HG03520 (cell line): ENCODE measurements around the gene WIPF1.

ENCODE experiments used
- ATAC-seq: cut with Tn5 transposase; IDR thresholded peaks from one replicate; pipeline ENCODE4 v1.9.1; 2021; ENCODE audit warnings: mild to moderate bottlenecking, moderate library complexity; ENCODE audit not compliant: unreplicated experiment

The WIPF1 gene

GRCh38 chr2:174597345-174598047 lies at the start of gene WIPF1:
WIPF1 (minus strand) TSS chr2:174597804; CDS start chr2:174585573, 12,231 bp downstream.
- ATAC-seq: peak; percentile 47

DNA sequence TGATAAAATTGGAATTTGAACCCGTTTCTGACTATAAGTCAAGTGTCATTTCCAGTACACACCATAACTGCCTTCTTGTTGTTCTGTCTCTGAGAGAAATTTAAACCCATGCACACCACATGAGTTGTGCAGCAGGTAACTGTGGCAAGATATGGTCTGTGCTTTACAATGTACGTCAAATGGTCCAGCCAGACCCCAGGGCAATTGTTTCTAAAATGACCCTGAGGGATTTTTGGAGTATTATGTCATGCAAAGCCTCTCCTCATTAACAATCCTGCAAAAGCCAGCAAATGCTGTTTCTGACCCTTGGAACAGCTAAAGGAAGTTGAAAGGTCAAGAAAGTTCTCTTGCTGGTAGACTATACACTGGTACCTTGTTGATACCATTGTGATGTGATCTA lies 47.7 kb upstream of the WIPF1 start:
- no peak for ATAC-seq

DNA sequence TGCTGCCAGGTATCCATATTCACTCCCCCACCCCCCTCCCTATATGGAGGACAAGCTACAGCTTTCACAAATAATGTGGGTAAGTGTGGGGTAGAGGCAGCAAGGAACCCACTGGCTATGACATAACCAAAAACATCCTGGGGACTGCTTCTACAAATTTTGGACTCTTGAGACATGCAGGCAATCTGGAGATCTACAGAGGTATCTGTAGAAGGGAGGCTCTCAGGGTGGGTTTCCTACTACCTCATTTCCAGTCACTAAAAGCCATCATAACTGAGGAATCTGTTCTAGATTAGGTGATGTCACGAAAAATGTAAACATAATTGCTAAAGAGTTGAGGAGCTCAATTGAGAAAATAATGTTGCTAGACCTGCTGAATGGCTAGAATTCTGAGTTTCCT lies 46.8 kb upstream of the WIPF1 start:
- no peak for ATAC-seq

DNA sequence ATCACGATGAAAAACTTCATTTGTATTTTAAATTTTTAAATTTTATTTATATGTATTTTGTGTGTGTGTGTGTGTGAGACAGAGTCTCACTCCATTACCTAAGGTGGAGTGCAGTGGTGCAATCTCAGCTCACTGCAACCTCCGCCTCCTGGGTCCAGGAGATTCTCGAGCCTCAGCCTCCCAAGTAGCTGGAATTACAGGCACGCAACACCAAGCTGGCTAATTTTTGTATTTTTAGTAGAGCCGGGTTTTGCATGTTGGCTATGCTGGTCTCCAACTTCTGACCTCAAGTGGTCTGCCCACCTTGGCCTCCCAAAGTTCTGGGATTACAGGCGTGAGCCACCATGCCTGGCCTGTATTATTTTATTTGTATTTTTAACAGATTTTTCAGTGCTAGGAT lies 45.8 kb upstream of the WIPF1 start:
- no peak for ATAC-seq

DNA sequence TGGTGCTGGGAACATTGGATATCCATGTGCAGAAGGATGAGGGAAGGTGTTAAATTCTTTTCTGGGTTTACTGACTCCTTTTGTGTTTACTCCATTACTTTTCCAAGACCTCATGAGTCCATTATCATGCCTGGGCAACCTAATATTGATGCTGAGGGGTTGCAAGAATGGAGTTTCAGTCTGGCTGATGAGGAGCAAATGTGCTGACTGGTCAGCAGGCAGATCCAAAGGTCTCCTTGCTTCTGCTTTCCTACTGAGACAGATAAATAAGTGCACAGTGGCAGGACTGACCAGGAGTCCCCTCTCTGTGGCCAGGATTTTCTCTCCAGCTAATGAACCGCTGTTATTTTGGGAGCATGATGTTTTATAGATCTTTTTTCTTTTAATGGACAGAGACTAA lies 43.6 kb upstream of the WIPF1 start:
- no peak for ATAC-seq

DNA sequence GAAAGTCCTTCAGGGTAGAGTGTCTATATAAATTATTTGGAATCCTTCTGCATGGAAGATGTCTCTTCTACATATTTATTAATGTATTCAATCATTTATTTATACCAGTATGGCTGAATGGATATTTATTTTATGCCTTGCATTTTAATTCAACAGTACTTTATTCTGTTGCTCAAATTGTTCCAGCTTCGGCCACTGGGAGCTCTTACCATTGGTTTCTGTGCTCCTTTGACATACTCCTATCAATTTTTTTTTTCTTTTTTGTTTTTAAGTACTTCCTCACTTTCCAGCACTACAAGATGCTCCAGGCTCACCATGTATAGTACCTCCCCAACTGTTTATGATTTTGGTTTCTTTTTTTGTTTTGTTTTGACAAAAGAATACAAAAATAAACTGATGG lies 39.4 kb upstream of the WIPF1 start:
- no peak for ATAC-seq

DNA sequence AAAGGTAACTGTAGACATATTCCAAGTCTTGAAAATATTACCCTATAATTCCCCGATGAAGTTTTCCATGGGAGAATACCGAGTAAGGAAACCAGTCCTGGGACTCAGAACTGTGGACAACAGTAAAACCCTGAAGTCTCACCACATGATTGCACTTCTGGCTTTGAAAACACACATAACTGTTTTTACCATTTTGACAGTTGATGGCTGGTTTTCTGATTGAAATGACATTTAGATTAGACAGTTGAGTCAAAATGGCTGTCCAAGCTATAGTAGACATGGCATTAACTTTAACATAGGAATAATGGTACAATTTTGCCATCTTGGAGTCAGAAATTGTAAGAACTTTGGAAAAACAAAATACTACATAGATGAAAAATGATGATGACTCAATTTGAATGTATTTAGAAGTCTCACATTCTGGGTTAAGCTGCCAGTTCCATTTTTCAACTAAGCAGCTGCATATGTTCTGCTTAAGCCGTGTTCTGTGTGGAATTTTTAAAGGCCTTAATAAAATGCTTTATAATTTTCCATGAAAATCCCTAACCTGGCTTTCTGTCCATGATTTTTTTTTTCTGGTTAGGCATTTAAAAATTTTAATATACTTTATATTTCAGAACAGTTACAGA lies 38.3 kb upstream of the WIPF1 start:
- ATAC-seq: no peak

DNA sequence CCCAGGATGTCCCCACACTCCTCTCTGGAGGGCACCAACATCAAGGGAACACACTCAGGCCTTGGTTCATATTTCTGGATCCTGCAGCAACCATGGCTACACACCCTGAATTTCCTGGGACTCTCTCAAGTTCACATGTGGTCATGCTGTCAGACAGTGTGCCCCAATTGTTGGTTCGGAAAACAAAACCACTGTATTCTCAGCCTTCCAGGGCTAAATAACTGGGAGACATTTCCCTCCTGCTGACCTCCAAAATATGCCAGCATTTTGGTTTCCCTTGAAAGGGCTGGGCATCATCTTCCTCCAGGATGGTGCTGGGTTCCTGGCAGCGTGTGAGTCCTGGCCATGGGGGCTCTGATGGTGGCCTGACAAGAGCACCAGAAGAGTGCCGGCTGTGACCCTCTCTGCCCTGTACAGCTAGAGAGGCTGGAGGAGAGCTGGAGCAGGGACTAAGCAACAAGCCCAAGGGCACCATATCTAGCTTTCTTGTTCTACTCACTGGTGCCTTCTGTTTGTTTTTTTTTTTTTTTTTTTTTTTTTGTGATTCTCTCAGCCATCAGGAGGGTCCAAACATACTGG lies 37.5 kb upstream of the WIPF1 start:
- no peak for ATAC-seq

GRCh38 chr2:174634130-174635014 lies 36.8 kb upstream of the WIPF1 start:
- ATAC-seq: peak; percentile 67

GRCh38 chr2:174633623-174633930 lies 36.0 kb upstream of the WIPF1 start:
- ATAC-seq: no peak

DNA sequence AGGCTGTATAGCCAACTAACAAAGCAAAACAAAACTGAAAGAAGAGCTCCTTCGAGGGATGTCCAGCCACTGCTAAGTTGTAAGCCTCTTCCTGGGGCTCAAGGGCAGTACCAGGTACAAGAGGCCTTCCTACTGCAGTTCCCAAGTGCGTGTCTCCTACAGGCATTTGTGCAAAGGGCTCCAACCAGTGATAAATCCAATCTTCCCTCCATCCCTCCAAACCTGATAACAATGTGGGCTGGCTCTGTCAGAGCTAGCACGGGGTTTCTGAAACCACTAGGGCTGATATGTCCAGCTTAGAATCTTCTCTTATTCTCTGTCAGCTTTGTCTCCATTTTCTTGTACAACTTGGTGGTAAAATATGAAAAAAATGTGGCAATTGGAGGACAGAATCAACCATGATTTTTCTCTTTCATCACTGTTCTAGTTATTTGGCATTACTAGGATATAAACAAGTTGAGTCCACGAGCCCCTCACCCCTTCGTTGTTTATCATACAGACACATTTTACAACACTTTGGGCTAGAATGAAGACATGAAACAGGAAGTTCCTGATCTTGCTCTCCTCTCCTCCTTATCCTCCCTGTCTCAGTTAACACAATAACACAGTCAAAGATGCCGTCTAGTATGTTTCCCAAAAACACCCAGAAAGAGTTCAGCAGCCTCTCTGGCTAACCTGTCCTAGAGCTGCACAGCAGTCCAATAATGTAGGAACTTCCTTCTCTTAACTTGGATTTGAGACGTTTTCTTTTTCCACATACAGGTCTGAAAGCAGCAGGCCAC lies 35.4 kb upstream of the WIPF1 start:
- ATAC-seq: no peak

- ATAC-seq: no peak
These were observed 33.7 kb upstream of the WIPF1 start for GRCh38 chr2:174631009-174631981.

DNA sequence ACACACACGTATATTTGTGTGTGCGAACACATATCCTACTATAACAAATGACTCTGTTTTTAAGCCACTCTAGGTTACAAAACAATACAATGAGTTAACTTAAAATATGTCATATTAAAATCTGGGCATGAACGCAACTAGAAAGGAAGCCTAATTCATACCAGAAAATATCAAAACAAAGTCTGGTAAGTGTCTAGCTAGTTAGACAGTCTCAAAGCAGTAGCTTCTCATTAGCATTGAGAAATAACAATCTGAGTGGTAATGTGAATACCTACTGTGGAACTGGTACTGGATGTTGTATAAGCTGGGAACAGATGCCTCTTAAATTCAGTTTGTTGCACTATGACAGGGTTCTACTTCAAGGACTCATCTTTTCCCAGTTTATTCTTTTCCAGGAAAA lies 32.5 kb upstream of the WIPF1 start:
- ATAC-seq: no peak

DNA sequence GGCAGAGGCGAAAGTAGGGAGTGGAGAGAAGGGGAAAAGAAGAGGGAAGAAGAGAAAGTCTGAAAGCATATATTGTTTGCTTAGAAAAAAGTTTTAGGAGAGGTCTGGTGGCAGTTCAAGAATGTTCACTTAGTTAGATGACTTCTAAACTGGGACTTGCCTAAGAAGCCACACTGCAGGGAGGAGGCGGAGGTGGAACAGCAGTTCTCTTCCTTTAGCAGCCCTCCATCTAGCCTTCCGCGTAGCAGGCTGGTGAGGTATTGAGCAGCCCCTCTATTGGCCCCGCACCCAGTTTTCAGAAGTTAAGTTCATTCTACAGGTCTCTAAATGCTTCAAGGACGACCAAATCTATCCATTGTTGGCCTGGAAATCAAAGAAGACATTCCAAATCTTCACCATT lies 31.9 kb upstream of the WIPF1 start:
- ATAC-seq: no peak

DNA sequence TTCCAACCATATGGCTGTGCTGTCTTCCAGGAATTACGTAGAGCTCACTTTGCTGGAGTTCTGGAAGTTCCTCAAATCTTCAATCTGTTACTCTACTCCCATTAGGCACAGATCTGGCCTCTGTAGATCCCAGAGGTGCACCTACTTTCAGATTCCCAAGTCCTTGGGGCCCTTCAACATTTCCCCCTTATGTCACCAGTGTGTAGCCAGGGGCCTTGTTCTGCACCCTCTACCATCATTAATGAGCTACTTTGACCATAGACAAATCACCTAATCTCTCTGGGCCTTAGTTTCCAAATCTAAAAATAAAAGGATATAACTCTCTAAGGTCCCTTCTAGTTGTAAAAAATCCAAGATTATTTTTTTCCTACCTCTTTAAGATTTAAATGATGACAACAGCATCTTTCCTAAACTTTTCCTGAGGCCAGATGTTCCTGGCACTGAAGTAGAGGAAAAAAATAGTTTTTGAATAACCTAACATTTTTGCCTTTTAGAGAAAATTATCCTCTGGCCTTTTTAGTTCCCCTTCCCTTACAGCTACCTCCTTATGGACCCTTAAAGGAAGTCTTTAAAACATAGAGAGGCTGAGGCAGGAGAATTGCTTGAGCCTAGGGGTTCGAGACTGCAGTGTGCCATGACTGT lies 31.0 kb upstream of the WIPF1 start:
- no peak for ATAC-seq

DNA sequence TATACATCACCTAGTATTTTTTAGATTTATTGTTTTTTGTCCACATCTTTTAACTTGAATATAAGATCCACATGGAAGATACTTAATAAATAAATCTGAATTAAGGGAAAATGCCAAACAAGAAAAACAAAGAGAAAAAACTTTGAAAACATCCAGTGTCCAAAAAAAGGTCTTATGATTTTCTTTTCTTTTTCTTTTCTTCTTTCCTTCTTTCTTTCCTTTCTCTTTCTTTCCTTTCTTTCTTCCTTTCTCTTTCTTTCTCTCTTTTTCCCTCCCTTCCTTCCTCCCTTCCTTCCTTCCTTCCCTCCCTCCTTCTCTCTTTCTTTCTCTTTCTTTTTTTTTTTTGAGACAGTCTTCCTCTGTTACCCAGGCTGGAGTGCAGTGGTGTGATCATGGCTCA lies 29.6 kb upstream of the WIPF1 start:
- no peak for ATAC-seq

GRCh38 chr2:174624895-174625430 lies 27.4 kb upstream of the WIPF1 start:
- ATAC-seq: no peak

DNA sequence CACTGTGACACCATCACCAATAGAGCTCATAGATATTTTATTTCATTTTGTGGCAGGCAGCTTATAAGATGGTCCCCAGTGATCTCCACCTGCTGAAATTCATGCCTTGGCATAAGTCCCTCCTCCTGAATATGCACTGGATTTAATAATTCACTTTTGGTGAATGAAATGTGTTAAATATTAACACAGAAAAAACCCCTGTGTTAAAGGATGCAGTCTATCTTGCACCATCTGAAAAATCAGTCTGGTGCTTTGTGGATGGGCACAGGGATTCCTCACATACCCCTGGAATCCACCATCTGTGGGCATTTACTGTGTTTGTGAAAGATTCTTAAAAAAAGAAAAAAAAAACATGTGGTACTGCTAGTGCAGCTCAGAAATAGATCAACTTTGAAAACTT lies 26.1 kb upstream of the WIPF1 start:
- no peak for ATAC-seq

- ATAC-seq: no peak
These were observed 25.6 kb upstream of the WIPF1 start for GRCh38 chr2:174623106-174623637.
